Measurements from ENCODE around the gene PRSS37.

- TF ChIP-seq POLR2AphosphoS5 (IDR thresholded peaks at IDR 0.05; ENCODE audit: low read depth, low read length) (no peak), YY1 (IDR thresholded peaks at IDR 0.05; ENCODE audit: low read depth) (no peak), CTCF (IDR thresholded peaks at IDR 0.05) (no peak), IRF3 (IDR thresholded peaks at IDR 0.05; ENCODE audit: low read depth, low read length) (no peak), TAF1 (IDR thresholded peaks at IDR 0.05; ENCODE audit: borderline replicate concordance, low read depth, low read length) (no peak), MXI1 (IDR thresholded peaks at IDR 0.05; ENCODE audit: low read depth, low read length) (no peak), FOXJ3 (CRISPR knock-in tag; IDR thresholded peaks at IDR 0.05) (no peak), RFX5 (IDR thresholded peaks at IDR 0.05; ENCODE audit: low read length) (no peak), EP300 (IDR thresholded peaks at IDR 0.05; ENCODE audit: borderline replicate concordance in 1 of 2, low read depth in 1 of 2, low read length in 1 of 2) (no peak), JUND (IDR thresholded peaks at IDR 0.05) (no peak)
Observed at GRCh38 chr7:141788296-141788695, 53.0 kb downstream of the PRSS37 start.
